Hepatocyte (in vitro differentiated cells): ENCODE measurements around the gene PPP1R9A. TPM values are rescaled to one million over a fixed set of nuclear protein-coding genes. Genes with fewer than 3 reads are reported as not detected.

Source experiments
- DNase-seq: peaks from one replicate; pipeline ENCODE4 v3.0.0-alpha.2; 2016; ENCODE audit warnings: low spot score
- H2AFZ ChIP-seq: fragments of 200-600 bp; sonication (generic); 2 replicates; pipeline ENCODE4 v1.6.0; 2016; ENCODE audit warnings: antibody characterized with exemption, mild to moderate bottlenecking
- H3K27ac ChIP-seq: fragments of 200-600 bp; sonication (generic); 2 replicates; pipeline ENCODE4 v1.5.1; 2016; ENCODE audit warnings: mild to moderate bottlenecking
- H3K27me3 ChIP-seq: fragments of 200-600 bp; sonication (generic); 2 replicates; pipeline ENCODE4 v1.6.1; 2016
- H3K36me3 ChIP-seq: fragments of 200-600 bp; sonication (generic); replicated peaks from 2 replicates; pipeline ENCODE4 v1.5.1; 2016; ENCODE audit warnings: low read depth; ENCODE audit not compliant: insufficient read depth
- H3K4me1 ChIP-seq: fragments of 200-600 bp; sonication (generic); 2 replicates; pipeline ENCODE4 v1.5.1; 2016; ENCODE audit warnings: mild to moderate bottlenecking, moderate library complexity; ENCODE audit not compliant: insufficient read depth
- H3K4me2 ChIP-seq: fragments of 200-600 bp; sonication (generic); 2 replicates; pipeline ENCODE4 v1.6.0; 2016
- H3K4me3 ChIP-seq: fragments of 200-600 bp; sonication (generic); 2 replicates; pipeline ENCODE4 v1.5.1; 2016; ENCODE audit warnings: mild to moderate bottlenecking
- H3K79me2 ChIP-seq: fragments of 200-600 bp; sonication (generic); 2 replicates; pipeline ENCODE4 v1.6.0; 2017; ENCODE audit warnings: mild to moderate bottlenecking
- H3K9me2 ChIP-seq: fragments of 200-600 bp; sonication (generic); replicated peaks from 2 replicates; pipeline ENCODE4 v1.6.0; 2017; ENCODE audit warnings: mild to moderate bottlenecking; ENCODE audit not compliant: insufficient read depth
- H3K9me3 ChIP-seq: fragments of 200-600 bp; sonication (generic); 2 replicates; pipeline ENCODE4 v1.5.1; 2016; ENCODE audit warnings: low read depth, mild to moderate bottlenecking
- H4K20me1 ChIP-seq: fragments of 200-600 bp; sonication (generic); 2 replicates; pipeline ENCODE4 v1.6.0; 2016; ENCODE audit warnings: mild to moderate bottlenecking; ENCODE audit not compliant: insufficient read depth, poor library complexity, severe bottlenecking
- EZH2 ChIP-seq: fragments of 200-600 bp; sonication (generic); IDR thresholded peaks from 2 replicates; pipeline ENCODE4 v1.6.1; 2016; ENCODE audit warnings: antibody characterized with exemption, mild to moderate bottlenecking, borderline replicate concordance
- EZH2phosphoT487 ChIP-seq: fragments of 200-600 bp; sonication (generic); IDR thresholded peaks from one replicate; pipeline ENCODE4 v1.6.1; 2018; ENCODE audit warnings: antibody characterized with exemption, mild to moderate bottlenecking, low read depth, moderate library complexity; ENCODE audit not compliant: unreplicated experiment, severe bottlenecking
- WGBS: methylation state at CpG from one replicate; pipeline ENCODE4 v1.1.6; 2016; ENCODE audit warnings: low lambda C conversion rate; ENCODE audit errors: missing lambda C conversion rate; 5-methylcytosine and 5-hydroxymethylcytosine counted together
- polyA plus RNA-seq: library from polyadenylated mRNA; unstranded; fragments of >200 nt; fragmentation: Nextera tagmentation; extraction: Ambion mirVana; gene quantifications from 2 replicates; pipeline ENCODE4 v1.2.1, GENCODE V29; 2016
- total RNA-seq: library from RNA; depleted of rRNA; stranded (reverse); fragments of >200 nt; gene quantifications from 2 replicates; pipeline ENCODE4 v1.2.3, GENCODE V29; 2014
- TF ChIP-seq, protein P1 (sequence below): fragments of 200-600 bp; sonication (generic); IDR thresholded peaks from 2 replicates; pipeline ENCODE4 v1.5.1; 2016; ENCODE audit warnings: antibody characterized with exemption, mild to moderate bottlenecking; ENCODE audit not compliant: poor library complexity

Gene PPP1R9A
- total and polyA plus RNA-seq, 2 experiments from 2014 or later = 11.7 to 25.7 TPM

GRCh38 chr7:94901981-94902380 lies 5.4 kb upstream of the PPP1R9A start:
- Histone ChIP-seq H3K79me2 (no peaks in the 10 kb centered on the region), H3K4me3 (no peak overlapping the region), H4K20me1 (no peaks in the 10 kb centered on the region), H3K9me2 (no peaks in the 10 kb centered on the region), H3K27me3 (no peaks in the 10 kb centered on the region), H2AFZ (no peak overlapping the region), H3K4me1 (peaks cover 5% of the 10 kb centered on the region), H3K4me2 (no peak overlapping the region), H3K27ac (no peak overlapping the region), H3K36me3 (no peaks in the 10 kb centered on the region), H3K9me3 (no peaks in the 10 kb centered on the region)
- DNase-seq = no peak
- WGBS = 70% methylated on average over 3 of the region's 3 CpGs
- TF ChIP-seq EZH2phosphoT487 (no peak), EZH2 (no peak)
- TF ChIP-seq, protein P1, sequence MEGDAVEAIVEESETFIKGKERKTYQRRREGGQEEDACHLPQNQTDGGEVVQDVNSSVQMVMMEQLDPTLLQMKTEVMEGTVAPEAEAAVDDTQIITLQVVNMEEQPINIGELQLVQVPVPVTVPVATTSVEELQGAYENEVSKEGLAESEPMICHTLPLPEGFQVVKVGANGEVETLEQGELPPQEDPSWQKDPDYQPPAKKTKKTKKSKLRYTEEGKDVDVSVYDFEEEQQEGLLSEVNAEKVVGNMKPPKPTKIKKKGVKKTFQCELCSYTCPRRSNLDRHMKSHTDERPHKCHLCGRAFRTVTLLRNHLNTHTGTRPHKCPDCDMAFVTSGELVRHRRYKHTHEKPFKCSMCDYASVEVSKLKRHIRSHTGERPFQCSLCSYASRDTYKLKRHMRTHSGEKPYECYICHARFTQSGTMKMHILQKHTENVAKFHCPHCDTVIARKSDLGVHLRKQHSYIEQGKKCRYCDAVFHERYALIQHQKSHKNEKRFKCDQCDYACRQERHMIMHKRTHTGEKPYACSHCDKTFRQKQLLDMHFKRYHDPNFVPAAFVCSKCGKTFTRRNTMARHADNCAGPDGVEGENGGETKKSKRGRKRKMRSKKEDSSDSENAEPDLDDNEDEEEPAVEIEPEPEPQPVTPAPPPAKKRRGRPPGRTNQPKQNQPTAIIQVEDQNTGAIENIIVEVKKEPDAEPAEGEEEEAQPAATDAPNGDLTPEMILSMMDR = no peak

- no peak overlapping the region for H3K27ac ChIP-seq
- peaks cover 8% of the 10 kb centered on the region for H3K4me1 ChIP-seq
- no peaks in the 10 kb centered on the region for H3K9me2 ChIP-seq
- no peaks in the 10 kb centered on the region for H3K9me3 ChIP-seq
- TF ChIP-seq EZH2phosphoT487 = no peak
- TF ChIP-seq EZH2 = no peak
- TF ChIP-seq, protein P1 = no peak
- H3K27me3 ChIP-seq = no peaks in the 10 kb centered on the region
- no peaks in the 10 kb centered on the region for H4K20me1 ChIP-seq
- no peaks in the 10 kb centered on the region for H3K36me3 ChIP-seq
- no peak for DNase-seq
- no peak overlapping the region for H2AFZ ChIP-seq
- H3K4me3 ChIP-seq = no peak overlapping the region
- no peak overlapping the region for H3K4me2 ChIP-seq
- peaks cover 2% of the 10 kb centered on the region for H3K79me2 ChIP-seq
These were observed 3.4 kb upstream of the PPP1R9A start for GRCh38 chr7:94903971-94904370.

DNA sequence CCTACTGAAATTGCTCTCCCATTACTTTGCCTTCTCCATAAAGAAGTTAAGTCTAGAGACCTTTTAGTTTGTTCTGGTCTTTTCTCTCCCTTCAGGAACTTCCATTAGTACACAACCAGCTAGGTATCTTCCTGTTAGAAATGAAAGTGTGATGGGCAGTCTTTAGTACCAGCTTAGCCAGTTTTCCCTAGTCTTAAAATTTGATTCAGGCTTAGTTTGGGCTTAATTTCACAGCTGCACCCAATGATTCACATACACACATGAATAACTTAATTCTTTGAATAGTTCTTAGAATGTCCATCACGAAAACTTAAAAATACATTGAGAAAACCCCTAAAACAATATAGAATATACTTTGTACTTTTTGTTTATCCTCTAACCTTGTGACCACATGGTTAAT lies 2.4 kb upstream of the PPP1R9A start:
- H3K9me3 ChIP-seq = no peaks in the 10 kb centered on the region
- H3K36me3 ChIP-seq = no peaks in the 10 kb centered on the region
- no peak overlapping the region for H3K4me3 ChIP-seq
- 90% methylated on average over 1 of the region's 1 CpG for WGBS
- no peaks in the 10 kb centered on the region for H3K9me2 ChIP-seq
- no peak overlapping the region for H2AFZ ChIP-seq
- no peaks in the 10 kb centered on the region for H3K27me3 ChIP-seq
- peaks cover 18% of the 10 kb centered on the region for H3K4me1 ChIP-seq
- TF ChIP-seq, protein P1 = no peak
- TF ChIP-seq EZH2 (no peak), EZH2phosphoT487 (no peak)
- no peaks in the 10 kb centered on the region for H4K20me1 ChIP-seq
- no peak overlapping the region for H3K27ac ChIP-seq
- H3K4me2 ChIP-seq = no peak overlapping the region
- peaks cover 13% of the 10 kb centered on the region for H3K79me2 ChIP-seq
- no peak for DNase-seq
